A549 (cell line): Measurements from ENCODE around the gene KIF27. TPM values are rescaled to one million over a fixed set of nuclear protein-coding genes. Genes with fewer than 3 reads are reported as not detected.

ENCODE experiments used
- ATAC-seq, 2 experiments: fragments of 200-7000 bp in 1 of 2; fragments of >200 bp in 1 of 2; cut with Nextera tagmentation in 1 of 2; cut with Tn5 transposase in 1 of 2; 3 replicates each; pipeline versions ENCODE4 v1.8.0 to v1.9.1; 2018 to 2020; ENCODE audit warnings: mild to moderate bottlenecking in 1 of 2, moderate library complexity in 1 of 2
- CTCF ChIA-PET: fragments of 300-600 bp; sonication (Branson Sonifier 250); formaldehyde crosslinking; extraction: SDS; loops from one replicate; lab custom pipeline; 2021; ENCODE audit warnings: antibody characterized with exemption, inconsistent platforms; lab: Yijun Ruan, JAX
- POLR2A ChIA-PET: fragments of 350-600 bp; formaldehyde crosslinking; extraction: SDS; loops from one replicate; lab custom pipeline; 2021; ENCODE audit warnings: antibody characterized with exemption, inconsistent platforms; lab: Yijun Ruan, JAX
- DNase-seq, 2 experiments: peaks; one replicate each; pipeline versions ENCODE4 v3.0.0 to v3.0.0-alpha.2; 2011 to 2016; ENCODE audit warnings: low read depth in 1 of 2, low spot score in 1 of 2
- FAIRE-seq: peaks from 2 replicates; lab custom pipeline; 2011; peaks lifted over from hg19 to GRCh38; lab: Jason Lieb, UNC
- H3K27ac ChIP-seq, 2 experiments: fragments of >200 bp; sonication (Bioruptor Twin); formaldehyde crosslinking; 3 replicates each; pipeline ENCODE4 v1.5.1; 2016 to 2017
- H3K4me1 ChIP-seq: fragments of >200 bp; sonication (Bioruptor Twin); formaldehyde crosslinking; 3 replicates; pipeline ENCODE4 v1.6.1; 2016
- H3K4me2 ChIP-seq: fragments of >200 bp; sonication (Bioruptor Twin); formaldehyde crosslinking; 3 replicates; pipeline ENCODE4 v1.6.1; 2016
- H3K4me3 ChIP-seq: fragments of >200 bp; sonication (Bioruptor Twin); formaldehyde crosslinking; 3 replicates; pipeline ENCODE4 v1.5.1; 2016
- H3K9me3 ChIP-seq: fragments of >200 bp; sonication (Bioruptor Twin); formaldehyde crosslinking; 3 replicates; pipeline ENCODE4 v1.6.1; 2016
- ATOH8 ChIP-seq: fragments of 250-450 bp; sonication (Bioruptor Pico); IDR thresholded peaks from 2 replicates; pipeline ENCODE4 v1.5.0; 2020; ENCODE audit warnings: low read depth, mild to moderate bottlenecking, moderate library complexity
- CBX8 ChIP-seq: fragments of 200-600 bp; sonication (generic); IDR thresholded peaks from 2 replicates; pipeline ENCODE4 v1.6.1; 2016
- CHD2 ChIP-seq: fragments of 150-350 bp; IDR thresholded peaks from 2 replicates; pipeline ENCODE4 v1.6.1; 2014; ENCODE audit warnings: low read length; ENCODE audit not compliant: partially characterized antibody
- E2F6 ChIP-seq: IDR thresholded peaks from 2 replicates; pipeline ENCODE4 v1.6.1; 2012; ENCODE audit warnings: low read depth, borderline replicate concordance
- EP300 ChIP-seq, 2 experiments: fragments of >200 bp; sonication (Bioruptor Twin); formaldehyde crosslinking; IDR thresholded peaks; 2 replicates in 1 of 2; 3 replicates in 1 of 2; pipeline ENCODE4 v1.6.1; 2016 to 2017
- FOSB ChIP-seq: fragments of 250-450 bp; sonication (Bioruptor Pico); IDR thresholded peaks from 2 replicates; pipeline ENCODE4 v1.5.0; 2020; ENCODE audit warnings: mild to moderate bottlenecking, moderate library complexity
- FOXS1 ChIP-seq: fragments of 250-450 bp; sonication (Bioruptor Pico); IDR thresholded peaks from 2 replicates; pipeline ENCODE4 v1.5.0; 2020; ENCODE audit warnings: mild to moderate bottlenecking, moderate library complexity
- GATA3 ChIP-seq: IDR thresholded peaks from 2 replicates; pipeline ENCODE4 v1.6.1; 2012; ENCODE audit warnings: borderline replicate concordance
- HMGXB4 ChIP-seq: fragments of 250-450 bp; sonication (Bioruptor Pico); IDR thresholded peaks from 2 replicates; pipeline ENCODE4 v1.5.0; 2021; ENCODE audit warnings: mild to moderate bottlenecking, moderate library complexity, borderline replicate concordance
- HOXA7 ChIP-seq: fragments of 250-450 bp; sonication (Bioruptor Pico); IDR thresholded peaks from 2 replicates; pipeline ENCODE4 v1.5.0; 2020; ENCODE audit warnings: mild to moderate bottlenecking, moderate library complexity
- KDM5A ChIP-seq: fragments of 200-600 bp; sonication (generic); IDR thresholded peaks from 2 replicates; pipeline ENCODE4 v1.6.1; 2016; ENCODE audit warnings: antibody characterized with exemption, mild to moderate bottlenecking
- MAZ ChIP-seq: fragments of 150-350 bp; IDR thresholded peaks from 2 replicates; pipeline ENCODE4 v1.6.1; 2014; ENCODE audit warnings: antibody characterized with exemption, low read depth, low read length, borderline replicate concordance
- MYC ChIP-seq: IDR thresholded peaks from 2 replicates; pipeline ENCODE4 v1.6.1; 2012; ENCODE audit warnings: mild to moderate bottlenecking, inconsistent platforms, low read length, improper control_type of control experiment, borderline replicate concordance
- NPAS2 ChIP-seq: fragments of 250-450 bp; sonication (Bioruptor Pico); IDR thresholded peaks from 2 replicates; pipeline ENCODE4 v1.8.0; 2022; ENCODE audit warnings: mild to moderate bottlenecking, moderate library complexity, borderline replicate concordance
- PBX3 ChIP-seq: IDR thresholded peaks from 2 replicates; pipeline ENCODE4 v1.6.1; 2012
- PHF8 ChIP-seq: fragments of 200-600 bp; sonication (generic); IDR thresholded peaks from 2 replicates; pipeline ENCODE4 v1.6.1; 2016; ENCODE audit warnings: low read depth, mild to moderate bottlenecking, antibody characterized with exemption, moderate library complexity, borderline replicate concordance
- POLR2A ChIP-seq: IDR thresholded peaks from 2 replicates; pipeline ENCODE4 v1.6.1; 2012; ENCODE audit warnings: mild to moderate bottlenecking, low read length
- RAD21 ChIP-seq, 2 experiments: fragments of >200 bp in 1 of 2; sonication (Bioruptor Twin) in 1 of 2; formaldehyde crosslinking in 1 of 2; IDR thresholded peaks in 1 of 2; conservative IDR thresholded peaks in 1 of 2; 2 replicates in 1 of 2; 3 replicates in 1 of 2; pipeline ENCODE4 v1.6.1; 2012 to 2018; ENCODE audit warnings: inconsistent platforms in 1 of 2
- REST ChIP-seq: fragments of 200-600 bp; sonication (generic); IDR thresholded peaks from 2 replicates; pipeline ENCODE4 v1.6.1; 2016; ENCODE audit warnings: antibody characterized with exemption, mild to moderate bottlenecking, moderate library complexity
- RFX5 ChIP-seq: fragments of 450-650 bp; IDR thresholded peaks from 2 replicates; pipeline ENCODE4 v1.7.1; 2014; ENCODE audit warnings: antibody characterized with exemption, mild to moderate bottlenecking, moderate library complexity
- SREBF2 ChIP-seq: fragments of 450-650 bp; IDR thresholded peaks from 2 replicates; pipeline ENCODE4 v1.6.1; 2014; ENCODE audit warnings: mild to moderate bottlenecking, moderate library complexity
- TP53 ChIP-seq: fragments of 250-450 bp; sonication (Bioruptor Pico); IDR thresholded peaks from 2 replicates; pipeline ENCODE4 v1.5.0; 2021; ENCODE audit warnings: mild to moderate bottlenecking, moderate library complexity
- ZFP36 ChIP-seq: fragments of 450-650 bp; IDR thresholded peaks from 2 replicates; pipeline ENCODE4 v1.6.1; 2014; ENCODE audit warnings: borderline replicate concordance; ENCODE audit not compliant: partially characterized antibody
- ZSCAN20 ChIP-seq: fragments of 250-450 bp; sonication (Bioruptor Pico); IDR thresholded peaks from 2 replicates; pipeline ENCODE4 v1.8.0; 2022; ENCODE audit warnings: mild to moderate bottlenecking, moderate library complexity
- WGBS: methylation state at CpG from one replicate; pipeline ENCODE4 v1.1.6; 2017; ENCODE audit errors: missing lambda C conversion rate; 5-methylcytosine and 5-hydroxymethylcytosine counted together
- polyA plus RNA-seq, 4 experiments: library from polyadenylated mRNA; depleted of rRNA in 3 of 4; stranded (reverse); fragments of >200 nt; fragmentation: RNase III in 1 of 4; extraction: RNeasy Plus Mini Kit Qiagen cat#74134 plus additional on column Dnase treatment in 1 of 4; gene quantifications; 2 replicates in 3 of 4; 3 replicates in 1 of 4; pipeline ENCODE4 v1.2.3, GENCODE V29; 2011 to 2017

KIF27 gene
- polyA plus RNA-seq, 2 of the 4 experiments (the other 2 are of a cell fraction): 2.2 to 6.0 TPM

GRCh38 chr9:83800236-83801033, 120.8 kb downstream of the KIF27 start:
- no peak for ATAC-seq
- peak in 1 of 2 experiments; percentile 6 for DNase-seq
- Histone ChIP-seq H3K9me3 (no peaks in the 10 kb centered on the region), H3K4me3 (no peak overlapping the region), H3K4me1 (0 out of 3 replicates have a peak, but pooled peaks cover 3% of the 10 kb centered on the region), H3K4me2 (no peak overlapping the region), H3K27ac (no peak overlapping the region)
- CTCF ChIA-PET: interaction anchor here (0.7 to 1.4 kb wide), 2 partner anchors 16 to 180 kb away, joined by 3 to 4 read pairs; no protein-coding TSS in a partner anchor
- FAIRE-seq: no peak
- TF ChIP-seq PBX3 (no peak), FOXS1 (CRISPR knock-in tag) (no peak), EP300 (IDR thresholded peaks at IDR 0.05) (no peak), REST (no peak), HMGXB4 (CRISPR knock-in tag) (no peak), MYC (no peak), FOSB (no peak), KDM5A (no peak), GATA3 (no peak), MAZ (no peak), ZFP36 (no peak), SREBF2 (no peak), RFX5 (no peak), ZSCAN20 (CRISPR knock-in tag) (no peak), POLR2A (no peak), TP53 (CRISPR knock-in tag) (no peak)
- POLR2A ChIA-PET: interaction anchor here (0.6 to 0.8 kb wide), 2 partner anchors 92 to 141 kb away, joined by 3 to 11 read pairs; no protein-coding TSS in a partner anchor
- WGBS: 87% methylated on average over 13 of the region's 13 CpGs

- ChIA-PET CTCF (no interaction called here), POLR2A (no interaction called here)
- no peak for TF ChIP-seq FOXS1 (CRISPR knock-in tag)
- TF ChIP-seq RAD21 (conservative IDR thresholded peaks at IDR 0.05 in 1 of 2, IDR thresholded peaks at IDR 0.05 in 1 of 2): no peak
- no peak for TF ChIP-seq GATA3
- TF ChIP-seq MYC: no peak
- no peak for TF ChIP-seq E2F6
- no peak for TF ChIP-seq CHD2
- no peak for TF ChIP-seq CBX8
- no peak for TF ChIP-seq NPAS2 (CRISPR knock-in tag)
- no peak for TF ChIP-seq HOXA7 (CRISPR knock-in tag)
- TF ChIP-seq REST: no peak
- TF ChIP-seq ATOH8: no peak
- no peak for TF ChIP-seq ZFP36
- TF ChIP-seq PHF8: no peak
Observed at GRCh38 chr9:83794051-83794450, 127.2 kb downstream of the KIF27 start.

More at GRCh38 chr9:83794051-83794450, 127.2 kb downstream of the KIF27 start:
- Histone ChIP-seq H3K4me2 (no peak overlapping the region), H3K4me1 (no peaks in the 10 kb centered on the region), H3K9me3 (no peaks in the 10 kb centered on the region), H3K27ac (no peak overlapping the region), H3K4me3 (no peak overlapping the region)
- DNase-seq (no peak), ATAC-seq (no peak), FAIRE-seq (no peak)
- WGBS: 98% methylated on average over 2 of the region's 2 CpGs
